Suprapubic skin (tissue), 4 donors: Measurements from ENCODE around the gene ST3GAL5. TPM values are rescaled to one million over a fixed set of nuclear protein-coding genes. Genes with fewer than 3 reads are reported as not detected.

Experiments used
- DNase-seq, 2 donors: peaks; one replicate each; pipeline ENCODE4 v3.0.0-alpha.2; 2019; ENCODE audit warnings: low spot score in 2 of 2
- H3K27ac ChIP-seq: fragments of 200-600 bp; sonication (generic); one replicate; pipeline ENCODE4 v1.5.1; 2019
- H3K27me3 ChIP-seq: fragments of 200-600 bp; sonication (generic); one replicate; pipeline ENCODE4 v1.5.1; 2019
- H3K36me3 ChIP-seq: fragments of 200-600 bp; sonication (generic); one replicate; pipeline ENCODE4 v1.5.1; 2019
- H3K4me1 ChIP-seq: fragments of 200-600 bp; sonication (generic); one replicate; pipeline ENCODE4 v1.5.1; 2019
- H3K4me3 ChIP-seq: fragments of 200-600 bp; sonication (generic); one replicate; pipeline ENCODE4 v1.5.1; 2019; ENCODE audit warnings: mild to moderate bottlenecking
- H3K9me3 ChIP-seq: fragments of 200-600 bp; sonication (generic); one replicate; pipeline ENCODE4 v1.5.1; 2019
- EP300 ChIP-seq: sonication (generic); formaldehyde crosslinking; IDR thresholded peaks from one replicate; pipeline ENCODE4 v1.6.1; 2017; ENCODE audit warnings: antibody characterized with exemption
- POLR2A ChIP-seq, 2 donors: fragments of 450-650 bp; IDR thresholded peaks; one replicate each; pipeline ENCODE4 v1.6.1; 2017; ENCODE audit warnings: antibody characterized with exemption in 2 of 2, mild to moderate bottlenecking in 2 of 2, moderate library complexity in 2 of 2
- POLR2AphosphoS5 ChIP-seq, 3 donors: sonication (generic); formaldehyde crosslinking; IDR thresholded peaks; one replicate each; pipeline ENCODE4 v1.6.1; 2017; ENCODE audit warnings: antibody characterized with exemption in 3 of 3
- WGBS: methylation state at CpG from one replicate; pipeline ENCODE4 v1.1.5; 2018; 5-methylcytosine and 5-hydroxymethylcytosine counted together
- total RNA-seq, 4 donors: library from RNA; depleted of rRNA; stranded (reverse); fragments of >200 nt; gene quantifications; one replicate each; pipeline ENCODE4 v1.1.0, GENCODE V29; 2016
- TF ChIP-seq, protein P1 (sequence below), 2 donors: fragments of 200-600 bp in 1 of 2; fragments of 450-650 bp in 1 of 2; sonication (generic) in 1 of 2; IDR thresholded peaks; one replicate each; pipeline ENCODE4 v1.5.1; 2016 to 2019; ENCODE audit warnings: antibody characterized with exemption in 2 of 2, mild to moderate bottlenecking in 1 of 2, moderate library complexity in 1 of 2

ST3GAL5 gene
- total RNA-seq, 4 donors from 2014 or later = 9.5 to 17.8 (median 14.8) TPM

DNA sequence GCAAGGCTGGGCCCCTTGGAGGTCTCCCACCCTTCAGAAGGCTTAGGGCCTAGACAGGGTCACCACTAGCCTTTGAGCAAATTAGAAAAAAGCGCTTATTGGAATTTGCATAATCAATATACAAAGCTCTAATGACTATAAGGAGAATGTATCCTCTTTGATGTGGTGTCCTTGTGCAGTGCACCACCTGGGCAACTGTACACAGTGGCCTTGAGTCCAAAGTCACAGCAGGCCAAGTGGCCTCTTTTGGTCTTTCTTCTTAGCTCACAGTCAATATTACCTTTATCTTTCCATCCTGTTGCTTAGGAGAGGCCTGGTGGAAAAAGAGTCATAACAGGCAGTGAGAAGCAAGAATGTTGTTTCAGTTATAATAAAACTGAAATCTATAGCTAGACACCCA lies 19.7 kb upstream of the ST3GAL5 start:
- no peaks in the 10 kb centered on the region for H3K36me3 ChIP-seq
- H3K4me1 ChIP-seq = peaks cover 52% of the 10 kb centered on the region
- no peak for DNase-seq
- no peak overlapping the region for H3K4me3 ChIP-seq
- H3K27me3 ChIP-seq = no peaks in the 10 kb centered on the region
- H3K27ac ChIP-seq = no peak overlapping the region
- WGBS = 100% methylated on average over 1 of the region's 1 CpG
- no peaks in the 10 kb centered on the region for H3K9me3 ChIP-seq
- TF ChIP-seq POLR2A (IDR thresholded peaks at IDR 0.05) (no peak), POLR2AphosphoS5 (IDR thresholded peaks at IDR 0.05) (no peak), EP300 (no peak)
- TF ChIP-seq, protein P1, sequence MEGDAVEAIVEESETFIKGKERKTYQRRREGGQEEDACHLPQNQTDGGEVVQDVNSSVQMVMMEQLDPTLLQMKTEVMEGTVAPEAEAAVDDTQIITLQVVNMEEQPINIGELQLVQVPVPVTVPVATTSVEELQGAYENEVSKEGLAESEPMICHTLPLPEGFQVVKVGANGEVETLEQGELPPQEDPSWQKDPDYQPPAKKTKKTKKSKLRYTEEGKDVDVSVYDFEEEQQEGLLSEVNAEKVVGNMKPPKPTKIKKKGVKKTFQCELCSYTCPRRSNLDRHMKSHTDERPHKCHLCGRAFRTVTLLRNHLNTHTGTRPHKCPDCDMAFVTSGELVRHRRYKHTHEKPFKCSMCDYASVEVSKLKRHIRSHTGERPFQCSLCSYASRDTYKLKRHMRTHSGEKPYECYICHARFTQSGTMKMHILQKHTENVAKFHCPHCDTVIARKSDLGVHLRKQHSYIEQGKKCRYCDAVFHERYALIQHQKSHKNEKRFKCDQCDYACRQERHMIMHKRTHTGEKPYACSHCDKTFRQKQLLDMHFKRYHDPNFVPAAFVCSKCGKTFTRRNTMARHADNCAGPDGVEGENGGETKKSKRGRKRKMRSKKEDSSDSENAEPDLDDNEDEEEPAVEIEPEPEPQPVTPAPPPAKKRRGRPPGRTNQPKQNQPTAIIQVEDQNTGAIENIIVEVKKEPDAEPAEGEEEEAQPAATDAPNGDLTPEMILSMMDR (IDR thresholded peaks at IDR 0.05) = no peak

DNA sequence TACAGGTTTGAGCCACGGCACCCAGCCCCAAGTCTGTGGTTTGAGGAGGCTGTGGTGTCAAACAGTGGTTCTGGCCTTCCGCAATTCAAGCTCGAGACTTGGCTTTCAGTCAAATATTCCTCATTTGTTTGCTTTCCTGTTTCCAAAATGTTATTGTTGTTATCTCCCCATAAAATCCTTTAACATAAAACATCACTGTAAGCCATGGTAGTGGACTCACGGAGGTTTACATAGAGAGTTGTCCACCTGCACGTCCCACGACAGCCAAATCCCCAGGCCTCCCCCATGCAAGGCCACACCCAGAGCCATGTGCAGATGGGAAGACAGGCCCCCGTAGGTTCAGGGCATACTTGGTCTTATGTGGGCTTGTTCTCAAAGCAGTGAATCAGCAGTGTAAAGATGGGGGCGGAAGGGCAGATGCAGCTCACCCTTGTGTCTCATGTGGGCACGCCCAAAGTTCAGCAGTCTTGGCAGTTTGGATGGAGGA lies 18.9 kb upstream of the ST3GAL5 start:
- WGBS = 56% methylated on average over 8 of the region's 9 CpGs
- TF ChIP-seq, protein P1 (IDR thresholded peaks at IDR 0.05) = no peak
- TF ChIP-seq EP300 (no peak), POLR2A (IDR thresholded peaks at IDR 0.05) (no peak), POLR2AphosphoS5 (IDR thresholded peaks at IDR 0.05) (no peak)
- Histone ChIP-seq H3K9me3 (no peaks in the 10 kb centered on the region), H3K36me3 (no peaks in the 10 kb centered on the region), H3K4me3 (no peak overlapping the region), H3K4me1 (peaks cover 49% of the 10 kb centered on the region), H3K27ac (no peak overlapping the region), H3K27me3 (no peaks in the 10 kb centered on the region)
- no peak for DNase-seq

DNA sequence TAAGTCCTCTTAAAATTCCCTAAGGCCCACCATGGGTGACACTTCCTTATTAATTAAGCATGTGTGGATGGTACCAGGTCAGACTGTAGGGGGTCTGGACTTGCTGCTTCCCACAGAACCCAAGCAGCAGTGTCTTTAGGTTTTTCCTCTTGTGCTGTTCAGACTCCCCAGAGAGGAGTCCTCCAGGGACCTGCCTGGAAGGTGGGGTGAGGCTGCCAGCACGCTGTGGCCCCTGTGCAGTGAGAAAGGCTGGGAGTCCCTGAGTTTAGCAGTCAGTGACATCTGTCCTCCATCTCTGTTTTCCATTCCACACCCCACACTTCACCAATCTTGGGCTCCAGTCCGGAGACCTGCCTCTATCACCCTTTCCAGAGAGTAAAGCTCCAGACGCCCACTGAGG lies 18.0 kb upstream of the ST3GAL5 start:
- TF ChIP-seq, protein P1 (IDR thresholded peaks at IDR 0.05) = no peak
- TF ChIP-seq POLR2A (IDR thresholded peaks at IDR 0.05) (no peak), EP300 (no peak), POLR2AphosphoS5 (IDR thresholded peaks at IDR 0.05) (no peak)
- H3K27ac ChIP-seq = no peak overlapping the region
- 94% methylated on average over 3 of the region's 3 CpGs for WGBS

DNA sequence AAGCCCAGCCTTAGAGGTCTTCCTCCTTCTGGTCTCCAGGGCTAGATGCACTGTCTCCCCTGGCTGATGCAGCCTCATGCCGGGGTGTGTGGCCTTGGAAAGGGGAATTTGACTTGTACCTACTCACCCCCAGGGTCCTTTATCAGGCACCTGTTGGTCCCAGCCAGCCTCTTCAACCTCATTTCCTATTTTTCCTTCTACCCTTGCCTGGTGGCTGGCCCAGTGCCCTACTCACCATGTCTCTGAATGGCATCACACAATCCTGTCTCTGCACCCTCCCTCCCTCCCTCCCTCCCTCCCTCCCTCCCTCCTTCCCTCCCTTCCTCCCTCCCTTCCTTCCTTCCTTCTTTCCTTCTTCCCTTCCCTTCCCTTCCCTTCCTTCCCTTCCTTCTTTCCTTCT lies 17.1 kb upstream of the ST3GAL5 start:
- no peaks in the 10 kb centered on the region for H3K9me3 ChIP-seq
- 32% methylated on average over 1 of the region's 1 CpG for WGBS
- no peaks in the 10 kb centered on the region for H3K36me3 ChIP-seq
- H3K27ac ChIP-seq = peak overlapping the region; percentile 62
- no peak for DNase-seq
- no peak overlapping the region for H3K4me3 ChIP-seq
- TF ChIP-seq, protein P1 (IDR thresholded peaks at IDR 0.05) = no peak
- no peak for TF ChIP-seq POLR2AphosphoS5 (IDR thresholded peaks at IDR 0.05)
- TF ChIP-seq POLR2A (IDR thresholded peaks at IDR 0.05) = no peak
- TF ChIP-seq EP300 = no peak
- H3K4me1 ChIP-seq = peaks cover 37% of the 10 kb centered on the region
- H3K27me3 ChIP-seq = no peaks in the 10 kb centered on the region

More for the DNA sequence above, 18.0 kb upstream of the ST3GAL5 start:
- Histone ChIP-seq H3K9me3 (no peaks in the 10 kb centered on the region), H3K4me3 (no peak overlapping the region), H3K27me3 (no peaks in the 10 kb centered on the region), H3K4me1 (peaks cover 46% of the 10 kb centered on the region), H3K36me3 (no peaks in the 10 kb centered on the region)
- no peak for DNase-seq

DNA sequence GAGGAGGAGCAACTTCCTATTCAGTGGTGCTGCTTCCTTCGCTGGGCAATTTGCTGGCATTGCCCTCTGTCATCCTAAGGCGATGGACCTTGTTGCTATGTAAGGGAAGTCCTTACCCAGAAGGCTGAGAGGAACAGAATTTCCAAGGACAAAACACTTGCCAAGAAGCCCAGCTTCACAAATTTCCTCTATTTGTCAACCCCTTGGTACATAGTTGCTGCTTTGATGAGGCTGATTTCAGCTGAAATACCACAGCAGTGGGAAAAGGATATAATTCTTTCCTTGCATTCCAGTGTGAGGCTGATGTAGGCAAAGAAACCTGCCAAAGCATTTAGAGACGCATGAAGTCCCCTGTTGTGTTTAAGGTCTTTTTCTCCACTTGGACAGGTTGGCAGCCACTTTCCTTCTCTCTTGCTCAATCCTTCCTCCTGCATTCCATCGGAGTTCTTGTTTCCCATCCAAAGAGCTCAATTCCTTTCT lies 16.4 kb upstream of the ST3GAL5 start:
- peak overlapping the region; percentile 62 for H3K27ac ChIP-seq
- no peak for DNase-seq
- peaks cover 32% of the 10 kb centered on the region for H3K4me1 ChIP-seq
- H3K36me3 ChIP-seq = no peaks in the 10 kb centered on the region
- H3K4me3 ChIP-seq = no peak overlapping the region
- H3K27me3 ChIP-seq = no peaks in the 10 kb centered on the region
- H3K9me3 ChIP-seq = no peaks in the 10 kb centered on the region
- WGBS = 42% methylated on average over 4 of the region's 4 CpGs
- TF ChIP-seq POLR2A (IDR thresholded peaks at IDR 0.05) (no peak), POLR2AphosphoS5 (IDR thresholded peaks at IDR 0.05) (peak in 2 of 3 donors; percentile 13 to 74)

DNA sequence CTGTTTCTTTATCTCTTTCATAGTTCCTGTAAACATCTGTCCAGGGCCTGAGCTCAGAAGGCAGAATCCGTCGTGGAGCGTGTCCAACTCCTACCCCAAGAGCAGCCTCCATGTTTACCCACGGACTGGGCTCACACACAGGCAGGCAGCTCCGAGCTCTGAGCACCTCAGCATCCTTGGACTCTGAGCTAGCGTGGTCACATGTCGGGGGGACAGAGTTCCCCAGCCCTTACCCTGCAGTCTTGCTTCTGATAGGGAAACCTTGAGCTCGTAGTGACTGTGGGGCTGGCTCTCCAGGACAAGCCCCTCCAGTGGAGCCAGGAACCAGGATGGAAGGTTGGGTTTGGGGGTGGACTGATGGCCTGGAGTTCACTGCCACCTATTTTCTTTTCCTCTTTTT lies 15.1 kb upstream of the ST3GAL5 start:
- no peak overlapping the region for H3K27ac ChIP-seq
- TF ChIP-seq, protein P1 (IDR thresholded peaks at IDR 0.05) = no peak
- TF ChIP-seq EP300 = no peak
- TF ChIP-seq POLR2AphosphoS5 (IDR thresholded peaks at IDR 0.05) = no peak
- no peak for TF ChIP-seq POLR2A (IDR thresholded peaks at IDR 0.05)
- H3K36me3 ChIP-seq = no peaks in the 10 kb centered on the region
- H3K4me1 ChIP-seq = peaks cover 25% of the 10 kb centered on the region
- no peak overlapping the region for H3K4me3 ChIP-seq
- 90% methylated on average over 2 of the region's 8 CpGs for WGBS
- no peak for DNase-seq
- H3K27me3 ChIP-seq = no peaks in the 10 kb centered on the region
- no peaks in the 10 kb centered on the region for H3K9me3 ChIP-seq
